ENCODE results near the gene KHK. TPM values are rescaled to one million over a fixed set of nuclear protein-coding genes. Genes with fewer than 3 reads are reported as not detected.

KHK gene
- total and polyA plus RNA-seq, 9 of the 15 experiments (the other 6 are each of a cell fraction or from before 2014, with no cell fraction given), result 1.5 to 10.7 (median 5.2) TPM

DNA sequence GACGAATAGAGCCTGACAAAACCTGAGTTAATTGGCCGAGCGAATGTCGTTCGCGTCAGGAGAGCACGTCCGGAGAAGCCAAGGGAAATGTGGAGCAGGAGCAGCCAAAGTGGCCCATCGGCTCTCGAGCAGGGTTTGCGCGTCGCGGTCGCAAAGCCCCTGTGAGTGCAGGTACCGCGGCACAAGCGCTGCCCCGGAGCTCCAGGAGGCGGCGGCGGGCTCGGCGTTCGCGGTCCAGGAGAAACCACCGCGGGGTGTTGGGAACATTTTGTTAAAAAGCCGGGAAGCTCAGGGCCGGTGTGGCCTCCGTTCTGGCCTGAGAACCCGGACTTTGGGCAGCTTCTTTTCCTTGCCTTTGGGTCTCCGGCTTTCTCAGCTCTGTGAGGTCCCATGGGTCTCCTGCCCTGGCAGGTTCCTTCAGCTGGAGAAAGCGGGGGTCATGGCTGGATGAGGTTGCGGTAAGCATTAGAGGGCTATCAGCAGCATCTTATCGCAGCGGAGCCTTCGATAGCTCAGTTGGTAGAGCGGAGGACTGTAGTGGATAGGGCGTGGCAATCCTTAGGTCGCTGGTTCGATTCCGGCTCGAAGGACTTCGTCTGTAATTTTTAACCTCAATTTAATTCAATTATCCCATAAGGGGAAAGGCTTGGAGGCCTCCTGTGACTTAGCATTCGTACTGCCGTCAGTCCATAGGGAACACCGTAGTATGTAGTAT, 36.1 kb upstream of the KHK start (continued):
- TF ChIP-seq ZNF609 (CRISPR knock-in tag; IDR thresholded peaks at IDR 0.05; ENCODE audit: borderline replicate concordance) (no peak), ZNF274 (IDR thresholded peaks at IDR 0.05; ENCODE audit: borderline replicate concordance, low read depth, low read length) (no peak), TFAM (CRISPR knock-in tag; conservative IDR thresholded peaks at IDR 0.05) (no peak), ZNF586 (CRISPR knock-in tag; conservative IDR thresholded peaks at IDR 0.05) (no peak), SRSF9 (IDR thresholded peaks at IDR 0.05; ENCODE audit: borderline replicate concordance, low read depth, low read length) (no peak), HLTF (IDR thresholded peaks at IDR 0.05) (no peak), KLF16 (IDR thresholded peaks at IDR 0.05) (no peak), SAP30 (IDR thresholded peaks at IDR 0.05; ENCODE audit: borderline replicate concordance, insufficient read depth, low read depth, low read length, poor library complexity, severe bottlenecking) (no peak), ZNF232 (CRISPR knock-in tag; IDR thresholded peaks at IDR 0.05) (no peak), DACH1 (IDR thresholded peaks at IDR 0.05; ENCODE audit: partially characterized antibody) (no peak), BRF1 (IDR thresholded peaks at IDR 0.05; ENCODE audit: borderline replicate concordance, extremely low read depth, insufficient read length) (peak; percentile 96)
- TF ChIP-seq, protein P1, sequence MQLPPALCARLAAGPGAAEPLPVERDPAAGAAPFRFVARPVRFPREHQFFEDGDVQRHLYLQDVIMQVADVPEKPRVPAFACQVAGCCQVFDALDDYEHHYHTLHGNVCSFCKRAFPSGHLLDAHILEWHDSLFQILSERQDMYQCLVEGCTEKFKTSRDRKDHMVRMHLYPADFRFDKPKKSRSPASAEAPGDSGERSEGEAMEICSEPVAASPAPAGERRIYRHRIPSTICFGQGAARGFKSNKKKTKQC (CRISPR knock-in tag; IDR thresholded peaks at IDR 0.05), result no peak
- TF ChIP-seq, protein P2, sequence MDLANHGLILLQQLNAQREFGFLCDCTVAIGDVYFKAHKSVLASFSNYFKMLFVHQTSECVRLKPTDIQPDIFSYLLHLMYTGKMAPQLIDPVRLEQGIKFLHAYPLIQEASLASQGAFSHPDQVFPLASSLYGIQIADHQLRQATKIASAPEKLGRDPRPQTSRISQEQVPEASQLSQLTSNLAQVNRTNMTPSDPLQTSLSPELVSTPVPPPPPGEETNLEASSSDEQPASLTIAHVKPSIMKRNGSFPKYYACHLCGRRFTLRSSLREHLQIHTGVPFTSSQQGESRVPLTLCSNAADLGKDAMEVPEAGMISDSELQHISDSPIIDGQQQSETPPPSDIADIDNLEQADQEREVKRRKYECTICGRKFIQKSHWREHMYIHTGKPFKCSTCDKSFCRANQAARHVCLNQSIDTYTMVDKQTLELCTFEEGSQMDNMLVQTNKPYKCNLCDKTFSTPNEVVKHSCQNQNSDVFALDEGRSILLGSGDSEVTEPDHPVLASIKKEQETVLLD (IDR thresholded peaks at IDR 0.05), result peak; percentile 40; the same call in 1 of the 2 replicates
